GM13977 (cell line): ENCODE measurements around the gene TMIGD3.

Experiments used
- DNase-seq: peaks from one replicate; pipeline ENCODE4 v3.0.0; 2012; ENCODE audit warnings: low spot score
- in situ Hi-C: fragments of 300-500 bp; cut with MboI; formaldehyde crosslinking; loops from one replicate; pipeline ENCODE4 v1.12.0; 2022; ENCODE audit warnings: low sequenced_read_pairs, low pct_unique_long_range_greater_than_20kb, mixed read lengths, inconsistent platforms; ENCODE audit not compliant: unreplicated experiment
- TF ChIP-seq, protein P1 (sequence below): IDR thresholded peaks from 2 replicates; pipeline ENCODE4 v1.5.1; 2012; ENCODE audit warnings: mild to moderate bottlenecking, control low read depth; ENCODE audit not compliant: insufficient read depth; ENCODE audit errors: extremely low read depth, missing control alignments

TMIGD3 gene

DNA sequence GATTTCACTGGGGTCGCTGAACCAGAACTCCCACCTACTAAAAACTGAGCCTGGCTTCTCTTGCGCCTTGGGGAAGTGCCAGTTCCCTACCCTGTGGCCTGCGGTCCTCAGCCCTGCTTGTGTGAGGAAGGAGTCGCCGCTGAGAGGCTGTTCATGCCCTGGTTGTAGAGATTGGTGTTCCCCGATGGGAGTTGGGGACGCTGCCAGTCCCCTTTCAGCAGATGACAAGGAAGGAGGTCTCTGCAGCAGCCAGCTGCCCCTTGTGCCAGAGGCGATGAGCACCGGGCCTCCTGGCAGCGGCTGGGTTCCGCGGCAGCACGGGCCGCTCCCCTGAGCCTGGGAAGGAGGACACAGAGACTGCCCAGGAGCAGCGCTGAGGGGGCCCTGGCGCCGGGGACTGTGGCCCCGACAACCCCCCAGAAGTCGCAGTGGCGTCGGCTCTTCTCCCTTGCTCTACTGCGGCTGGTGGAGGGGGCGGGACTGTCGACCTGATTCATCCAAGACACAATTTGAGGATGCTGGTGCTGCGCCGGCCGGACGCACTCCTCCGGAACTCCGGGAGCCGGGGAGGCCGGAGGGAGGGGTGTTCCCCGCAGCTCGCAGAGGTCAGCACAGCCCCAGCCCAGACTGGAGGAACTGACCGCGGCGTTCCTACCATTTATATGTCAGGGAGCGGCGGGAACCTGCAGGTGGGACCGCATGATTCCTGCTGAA lies 12.0 kb upstream of the TMIGD3 start:
- TF ChIP-seq, protein P1, sequence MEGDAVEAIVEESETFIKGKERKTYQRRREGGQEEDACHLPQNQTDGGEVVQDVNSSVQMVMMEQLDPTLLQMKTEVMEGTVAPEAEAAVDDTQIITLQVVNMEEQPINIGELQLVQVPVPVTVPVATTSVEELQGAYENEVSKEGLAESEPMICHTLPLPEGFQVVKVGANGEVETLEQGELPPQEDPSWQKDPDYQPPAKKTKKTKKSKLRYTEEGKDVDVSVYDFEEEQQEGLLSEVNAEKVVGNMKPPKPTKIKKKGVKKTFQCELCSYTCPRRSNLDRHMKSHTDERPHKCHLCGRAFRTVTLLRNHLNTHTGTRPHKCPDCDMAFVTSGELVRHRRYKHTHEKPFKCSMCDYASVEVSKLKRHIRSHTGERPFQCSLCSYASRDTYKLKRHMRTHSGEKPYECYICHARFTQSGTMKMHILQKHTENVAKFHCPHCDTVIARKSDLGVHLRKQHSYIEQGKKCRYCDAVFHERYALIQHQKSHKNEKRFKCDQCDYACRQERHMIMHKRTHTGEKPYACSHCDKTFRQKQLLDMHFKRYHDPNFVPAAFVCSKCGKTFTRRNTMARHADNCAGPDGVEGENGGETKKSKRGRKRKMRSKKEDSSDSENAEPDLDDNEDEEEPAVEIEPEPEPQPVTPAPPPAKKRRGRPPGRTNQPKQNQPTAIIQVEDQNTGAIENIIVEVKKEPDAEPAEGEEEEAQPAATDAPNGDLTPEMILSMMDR: no peak
- no peak for DNase-seq
- in situ Hi-C loops: no loop called here

DNA sequence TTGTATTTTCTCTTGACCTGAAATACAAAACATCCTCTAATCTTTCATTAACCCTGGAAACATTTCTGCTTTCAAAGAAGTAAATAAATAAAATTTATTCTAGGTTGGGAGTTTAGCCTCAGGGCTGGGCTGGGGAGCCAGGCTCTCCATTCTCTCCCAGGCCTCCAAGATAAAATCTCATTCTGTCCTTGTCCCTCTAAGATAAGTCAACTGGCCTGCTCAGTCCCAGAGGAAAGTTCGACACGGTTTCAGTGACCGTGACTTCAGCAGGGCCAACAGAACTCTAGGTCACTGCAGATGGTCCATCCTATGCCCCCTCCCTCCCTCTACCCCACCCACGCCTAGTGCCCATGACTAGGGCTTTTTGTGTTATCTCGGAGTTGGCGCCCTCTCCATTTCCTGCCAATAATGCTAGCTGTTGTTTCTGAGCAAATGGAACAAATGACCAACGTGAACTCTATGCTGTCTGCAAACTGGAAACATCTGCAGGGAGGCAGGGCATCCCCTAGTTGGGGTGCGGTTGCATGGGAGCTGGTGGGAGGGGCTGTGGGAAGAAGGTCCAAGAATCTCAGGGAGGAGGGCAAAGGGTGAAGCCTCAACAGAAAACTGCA lies 10.1 kb upstream of the TMIGD3 start:
- DNase-seq: no peak
- TF ChIP-seq, protein P1: no peak
- in situ Hi-C loops: no loop called here

DNA sequence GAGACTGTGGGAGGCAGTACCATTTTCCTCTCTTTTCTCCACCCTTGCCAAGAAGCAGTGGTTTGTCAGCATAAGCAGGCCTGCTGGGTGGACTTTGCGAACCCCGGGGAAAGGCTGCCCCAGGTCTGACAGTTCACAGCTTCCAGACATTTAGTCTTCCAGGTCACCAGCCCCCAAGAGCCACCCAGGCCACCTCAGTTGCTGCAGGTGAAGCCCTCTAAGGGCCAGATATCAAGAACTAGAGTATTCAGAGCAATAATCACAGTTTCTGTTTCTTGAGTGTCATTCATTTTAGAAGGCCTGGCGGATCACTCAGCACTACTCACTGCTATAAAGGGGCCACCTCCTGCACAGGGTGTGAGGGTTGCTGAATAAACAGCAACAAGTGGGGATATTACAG lies 9.5 kb upstream of the TMIGD3 start:
- TF ChIP-seq, protein P1: no peak
- no peak for DNase-seq
- in situ Hi-C loops: no loop called here

DNA sequence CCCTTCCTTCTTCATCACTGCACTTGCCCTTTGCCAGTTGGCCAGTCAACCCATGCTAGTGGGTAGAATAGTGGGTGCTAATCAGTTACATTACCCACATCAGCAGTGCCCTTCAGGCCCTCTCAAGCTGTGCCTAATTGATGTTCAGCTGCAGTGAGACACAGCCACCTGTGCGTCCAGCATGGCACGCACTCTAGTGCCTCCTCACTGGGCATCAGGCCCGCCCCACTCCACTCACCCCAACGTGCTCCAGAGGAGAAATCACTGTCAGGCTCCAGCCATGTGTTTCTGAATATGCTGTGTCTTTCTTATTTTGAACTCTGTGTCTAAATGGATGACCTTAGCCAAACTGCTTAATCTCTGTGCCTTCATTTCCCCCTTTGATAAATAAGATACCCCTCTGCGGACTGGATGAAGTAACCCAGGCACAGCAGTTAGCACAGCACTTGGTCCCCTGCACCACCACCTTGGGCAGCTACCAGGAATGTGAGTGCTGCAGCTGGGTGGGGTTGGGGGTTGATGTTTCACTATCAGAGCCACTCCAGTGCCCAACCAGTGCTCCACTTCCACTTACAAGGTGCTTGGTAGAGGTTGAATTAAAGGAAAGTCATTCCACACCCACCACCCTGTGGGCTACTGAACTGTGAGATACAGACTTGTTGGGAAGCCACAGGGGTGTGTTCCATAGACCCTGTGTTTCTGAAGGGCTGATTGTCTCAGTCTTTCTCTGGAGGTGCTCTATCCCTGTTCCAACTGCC lies 8.9 kb upstream of the TMIGD3 start:
- DNase-seq: no peak
- in situ Hi-C loops: no loop called here
- TF ChIP-seq, protein P1: no peak

DNA sequence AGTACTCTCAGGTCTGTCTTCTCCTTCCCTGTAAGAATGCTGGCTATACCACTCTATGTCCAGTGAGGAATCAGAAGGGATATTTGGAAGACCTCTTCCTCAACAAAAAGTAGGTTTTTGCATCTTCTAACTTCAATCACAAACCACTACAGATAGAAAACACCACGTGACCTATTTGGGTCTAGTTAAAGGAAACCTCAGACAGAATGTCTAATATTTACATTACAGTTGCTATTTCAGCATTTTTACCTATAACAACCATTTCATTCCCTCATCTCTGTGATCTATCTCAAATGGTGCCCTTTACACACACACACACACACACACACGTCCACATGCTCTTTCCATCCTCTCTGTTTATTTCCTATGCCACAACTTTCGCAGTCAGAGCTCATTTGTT lies 7.9 kb upstream of the TMIGD3 start:
- no peak for DNase-seq
- TF ChIP-seq, protein P1: no peak
- in situ Hi-C loops: no loop called here

DNA sequence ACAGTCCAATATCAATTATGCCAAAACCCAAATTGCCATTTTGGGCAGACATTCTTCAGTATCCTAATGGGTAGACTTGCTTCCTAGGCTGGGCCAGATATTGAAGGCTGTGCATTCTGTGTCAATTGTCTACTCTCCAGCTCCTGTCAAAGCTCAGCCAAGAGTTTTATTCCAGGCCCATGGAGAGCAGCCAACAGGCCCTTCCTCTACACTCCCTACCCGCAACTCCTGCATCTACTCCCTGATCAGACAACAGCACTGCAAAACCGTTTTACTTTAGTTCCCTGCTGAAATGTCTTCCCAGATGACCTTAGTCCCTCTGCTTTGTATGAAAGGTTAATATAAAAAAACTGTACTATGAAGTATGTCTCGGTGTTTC lies 6.6 kb upstream of the TMIGD3 start:
- in situ Hi-C loops: no loop called here

More for the DNA sequence above, 6.6 kb upstream of the TMIGD3 start:
- TF ChIP-seq, protein P1: no peak
- no peak for DNase-seq
